Stimulated activated naive CD8-positive, alpha-beta T cell treated with anti-CD3 and anti-CD28 coated beads, Interleukin-15, Interleukin-2, amounts not matched to agents 100 ng/mL and 50 ng/mL, for 24 hours (primary cell): Measurements from ENCODE around the gene EBLN2.

Source experiments
- H3K27ac Mint-ChIP-seq: one replicate; pipeline ENCODE4 v1.8.0; 2021; ENCODE audit warnings: mild to moderate bottlenecking, mixed read lengths
- H3K27me3 Mint-ChIP-seq: one replicate; pipeline ENCODE4 v1.8.0; 2021; ENCODE audit warnings: mixed read lengths
- H3K36me3 Mint-ChIP-seq: one replicate; pipeline ENCODE4 v1.8.0; 2021; ENCODE audit warnings: low read depth, mixed read lengths
- H3K4me1 Mint-ChIP-seq: one replicate; pipeline ENCODE4 v1.8.0; 2021; ENCODE audit warnings: low read depth, mixed read lengths
- H3K4me3 Mint-ChIP-seq: one replicate; pipeline ENCODE4 v1.8.0; 2021; ENCODE audit warnings: mild to moderate bottlenecking, mixed read lengths
- H3K9me3 Mint-ChIP-seq: one replicate; pipeline ENCODE4 v1.8.0; 2021; ENCODE audit warnings: mixed read lengths

The EBLN2 gene

GRCh38 chr3:73073091-73073707 is 11.7 kb downstream of the EBLN2 start:
- no peaks in the 10 kb centered on the region for H3K27me3 Mint-ChIP-seq
- H3K36me3 Mint-ChIP-seq = no peaks in the 10 kb centered on the region
- no peak overlapping the region for H3K4me3 Mint-ChIP-seq
- H3K4me1 Mint-ChIP-seq = peaks cover 30% of the 10 kb centered on the region
- no peak overlapping the region for H3K27ac Mint-ChIP-seq
- H3K9me3 Mint-ChIP-seq = no peaks in the 10 kb centered on the region

DNA sequence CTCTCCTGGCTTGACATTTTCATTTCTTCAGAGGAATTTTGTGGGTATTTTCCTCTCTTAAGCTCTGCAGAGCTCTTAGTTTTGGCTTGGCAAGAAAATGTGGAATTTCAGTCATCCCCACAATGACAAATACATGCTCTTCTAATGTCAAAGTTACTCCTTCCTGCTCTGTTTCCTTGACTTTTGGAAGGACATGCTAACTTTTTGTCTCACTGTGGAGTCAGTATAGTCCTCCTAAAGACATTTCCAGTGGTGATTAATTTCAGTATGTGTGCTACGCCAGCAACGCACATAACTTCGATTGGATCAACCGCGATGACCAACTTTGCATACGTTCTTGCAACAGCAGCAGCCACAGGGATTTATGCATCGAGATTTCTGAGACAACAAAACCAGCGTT is 13.3 kb downstream of the EBLN2 start:
- Mint-ChIP-seq H3K4me3 (no peak overlapping the region), H3K36me3 (no peaks in the 10 kb centered on the region), H3K9me3 (no peaks in the 10 kb centered on the region), H3K27ac (no peak overlapping the region), H3K27me3 (no peaks in the 10 kb centered on the region), H3K4me1 (peaks cover 30% of the 10 kb centered on the region)

DNA sequence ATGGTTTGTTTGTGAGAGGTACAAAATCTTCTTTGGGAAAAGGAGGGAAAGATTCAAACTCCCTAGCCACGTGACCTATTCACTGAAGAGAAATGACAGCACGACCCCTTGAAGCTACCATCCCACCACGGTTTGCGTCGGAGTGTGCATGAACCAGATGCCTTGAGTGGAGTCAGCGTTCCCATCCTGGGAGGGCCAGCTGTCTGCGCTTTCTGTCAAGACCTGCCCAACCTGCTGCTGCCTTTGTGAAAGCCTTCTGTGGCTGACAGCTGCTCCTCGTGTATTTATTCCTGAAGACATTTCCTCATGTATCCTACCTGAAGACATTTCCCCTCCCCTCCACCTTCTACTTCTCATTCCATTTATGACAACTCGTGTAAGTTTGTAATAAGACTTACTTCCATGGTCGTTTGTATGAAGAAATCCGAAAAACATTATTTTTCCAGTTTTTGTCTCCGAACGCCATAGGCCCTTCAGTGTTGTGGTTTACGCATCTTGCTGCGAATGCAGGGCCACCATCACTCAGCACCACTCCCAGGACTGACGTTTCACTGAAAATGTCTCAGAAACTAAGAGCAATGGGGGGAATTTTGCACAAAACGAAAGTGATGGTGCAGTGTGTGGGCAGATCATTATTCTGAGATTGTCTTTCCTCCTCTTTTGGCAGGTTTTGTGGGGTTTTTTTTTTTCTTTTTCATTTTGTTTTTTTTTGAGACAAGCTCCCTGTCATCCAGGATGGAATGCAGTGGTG is 18.9 kb downstream of the EBLN2 start:
- H3K4me1 Mint-ChIP-seq = peaks cover 3% of the 10 kb centered on the region
- H3K36me3 Mint-ChIP-seq = no peaks in the 10 kb centered on the region
- H3K4me3 Mint-ChIP-seq = no peak overlapping the region
- no peaks in the 10 kb centered on the region for H3K9me3 Mint-ChIP-seq
- H3K27ac Mint-ChIP-seq = no peak overlapping the region
- no peaks in the 10 kb centered on the region for H3K27me3 Mint-ChIP-seq

DNA sequence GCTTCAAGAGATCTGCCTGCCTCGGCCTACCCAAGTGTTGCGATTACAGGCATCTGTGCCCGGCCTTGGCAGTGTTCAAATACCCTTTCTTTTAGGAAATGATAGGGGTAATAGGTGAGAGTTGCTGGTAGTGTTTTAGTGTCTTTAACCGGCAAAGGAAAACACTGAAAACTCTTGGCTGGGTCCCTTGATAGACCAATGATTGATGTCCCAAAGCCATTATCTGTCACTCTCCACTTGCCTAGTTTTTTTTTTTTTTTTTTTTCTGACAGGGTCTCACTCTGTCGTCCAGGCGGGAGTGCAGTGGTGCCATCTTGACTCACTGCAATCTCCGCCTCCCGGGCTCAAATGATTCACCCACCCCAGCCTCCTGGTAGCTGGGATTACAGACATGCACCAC is 19.7 kb downstream of the EBLN2 start:
- H3K27me3 Mint-ChIP-seq = no peaks in the 10 kb centered on the region
- H3K27ac Mint-ChIP-seq = no peak overlapping the region
- no peaks in the 10 kb centered on the region for H3K36me3 Mint-ChIP-seq
- no peaks in the 10 kb centered on the region for H3K9me3 Mint-ChIP-seq
- H3K4me1 Mint-ChIP-seq = peaks cover 6% of the 10 kb centered on the region
- H3K4me3 Mint-ChIP-seq = no peak overlapping the region

DNA sequence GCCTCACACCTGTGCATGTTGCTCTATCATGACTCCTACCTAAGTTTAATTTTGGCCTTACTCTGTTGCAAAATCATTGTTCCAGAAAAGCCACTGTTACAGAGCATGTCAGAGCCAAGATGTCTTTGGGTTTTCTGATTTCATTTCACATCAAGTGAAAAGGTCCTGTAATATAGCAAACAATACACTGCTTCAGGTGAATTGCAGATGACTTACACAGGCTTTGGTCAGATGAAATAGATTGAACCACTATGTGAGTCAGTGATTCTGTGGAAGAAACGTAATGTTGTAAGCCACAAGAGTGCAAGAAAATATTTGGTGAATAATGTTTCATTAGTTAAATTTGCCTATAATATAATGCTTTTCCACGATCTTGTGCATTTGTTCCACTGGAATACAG is 22.7 kb downstream of the EBLN2 start:
- Mint-ChIP-seq H3K36me3 (no peaks in the 10 kb centered on the region), H3K9me3 (no peaks in the 10 kb centered on the region), H3K27me3 (no peaks in the 10 kb centered on the region), H3K27ac (no peak overlapping the region), H3K4me1 (peaks cover 9% of the 10 kb centered on the region), H3K4me3 (no peak overlapping the region)

GRCh38 chr3:73086071-73086494 is 24.6 kb downstream of the EBLN2 start:
- Mint-ChIP-seq H3K27me3 (no peaks in the 10 kb centered on the region), H3K4me1 (peaks cover 6% of the 10 kb centered on the region), H3K27ac (no peak overlapping the region), H3K9me3 (no peaks in the 10 kb centered on the region), H3K4me3 (peak overlapping the region; percentile 21), H3K36me3 (no peaks in the 10 kb centered on the region)

- no peaks in the 10 kb centered on the region for H3K36me3 Mint-ChIP-seq
- peak overlapping the region; percentile 57 for H3K27ac Mint-ChIP-seq
- H3K27me3 Mint-ChIP-seq = peaks cover 3% of the 10 kb centered on the region
- H3K4me1 Mint-ChIP-seq = peaks cover 8% of the 10 kb centered on the region
- no peak overlapping the region for H3K4me3 Mint-ChIP-seq
- H3K9me3 Mint-ChIP-seq = no peaks in the 10 kb centered on the region
Measured at GRCh38 chr3:73094129-73094528, 32.7 kb downstream of the EBLN2 start.

GRCh38 chr3:73094951-73095350 is 33.5 kb downstream of the EBLN2 start:
- H3K9me3 Mint-ChIP-seq = no peaks in the 10 kb centered on the region
- H3K27ac Mint-ChIP-seq = no peak overlapping the region
- peaks cover 8% of the 10 kb centered on the region for H3K4me1 Mint-ChIP-seq
- H3K27me3 Mint-ChIP-seq = peaks cover 3% of the 10 kb centered on the region
- H3K36me3 Mint-ChIP-seq = no peaks in the 10 kb centered on the region
- H3K4me3 Mint-ChIP-seq = no peak overlapping the region

DNA sequence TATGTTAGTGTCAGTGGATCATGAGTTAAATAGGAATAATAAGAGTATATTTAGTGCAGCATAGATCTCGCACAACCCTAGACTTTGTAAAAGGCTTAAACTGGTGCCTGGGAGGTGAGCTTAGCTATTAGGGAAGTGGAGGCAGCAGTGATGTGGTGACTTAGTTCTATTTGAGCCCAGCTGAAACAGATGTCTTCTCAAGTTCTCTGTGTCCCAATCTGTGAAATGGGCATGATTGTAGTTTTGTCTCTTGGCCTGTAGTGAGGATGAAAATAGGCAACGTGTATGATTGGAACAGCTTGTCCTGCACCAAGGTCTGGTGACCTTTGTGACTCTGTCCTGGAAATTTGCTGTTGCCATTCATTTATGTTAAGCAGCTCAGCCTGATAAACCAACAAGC is 34.7 kb downstream of the EBLN2 start:
- Mint-ChIP-seq H3K36me3 (no peaks in the 10 kb centered on the region), H3K27me3 (peaks cover 3% of the 10 kb centered on the region), H3K4me1 (peaks cover 8% of the 10 kb centered on the region), H3K9me3 (no peaks in the 10 kb centered on the region), H3K4me3 (no peak overlapping the region), H3K27ac (no peak overlapping the region)

GRCh38 chr3:73098026-73098425 is 36.6 kb downstream of the EBLN2 start:
- no peak overlapping the region for H3K27ac Mint-ChIP-seq
- no peak overlapping the region for H3K4me3 Mint-ChIP-seq
- no peaks in the 10 kb centered on the region for H3K36me3 Mint-ChIP-seq
- no peaks in the 10 kb centered on the region for H3K9me3 Mint-ChIP-seq
- H3K4me1 Mint-ChIP-seq = peaks cover 8% of the 10 kb centered on the region
- H3K27me3 Mint-ChIP-seq = peaks cover 3% of the 10 kb centered on the region

DNA sequence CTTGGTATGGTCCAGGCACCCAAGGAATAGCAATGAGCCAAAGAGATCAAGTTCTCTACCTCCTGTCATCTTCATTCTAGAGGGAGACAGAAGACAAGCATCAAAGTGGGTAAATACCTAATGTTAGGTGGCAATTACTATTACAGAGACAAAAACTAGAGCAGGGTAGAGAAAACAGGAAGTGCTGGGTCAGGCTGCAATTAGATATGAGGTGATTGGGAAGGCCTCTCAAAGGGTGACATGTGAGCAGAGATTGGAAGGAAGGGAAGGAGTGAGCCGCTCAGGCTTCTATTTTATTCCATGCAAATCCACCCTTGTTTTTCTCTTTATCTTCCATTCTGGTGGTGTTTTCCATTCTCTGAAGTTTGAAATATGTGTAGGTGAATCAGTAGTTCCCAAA is 37.4 kb downstream of the EBLN2 start:
- H3K9me3 Mint-ChIP-seq = no peaks in the 10 kb centered on the region
- peaks cover 3% of the 10 kb centered on the region for H3K27me3 Mint-ChIP-seq
- H3K27ac Mint-ChIP-seq = no peak overlapping the region
- no peaks in the 10 kb centered on the region for H3K36me3 Mint-ChIP-seq
- peaks cover 8% of the 10 kb centered on the region for H3K4me1 Mint-ChIP-seq
- no peak overlapping the region for H3K4me3 Mint-ChIP-seq

DNA sequence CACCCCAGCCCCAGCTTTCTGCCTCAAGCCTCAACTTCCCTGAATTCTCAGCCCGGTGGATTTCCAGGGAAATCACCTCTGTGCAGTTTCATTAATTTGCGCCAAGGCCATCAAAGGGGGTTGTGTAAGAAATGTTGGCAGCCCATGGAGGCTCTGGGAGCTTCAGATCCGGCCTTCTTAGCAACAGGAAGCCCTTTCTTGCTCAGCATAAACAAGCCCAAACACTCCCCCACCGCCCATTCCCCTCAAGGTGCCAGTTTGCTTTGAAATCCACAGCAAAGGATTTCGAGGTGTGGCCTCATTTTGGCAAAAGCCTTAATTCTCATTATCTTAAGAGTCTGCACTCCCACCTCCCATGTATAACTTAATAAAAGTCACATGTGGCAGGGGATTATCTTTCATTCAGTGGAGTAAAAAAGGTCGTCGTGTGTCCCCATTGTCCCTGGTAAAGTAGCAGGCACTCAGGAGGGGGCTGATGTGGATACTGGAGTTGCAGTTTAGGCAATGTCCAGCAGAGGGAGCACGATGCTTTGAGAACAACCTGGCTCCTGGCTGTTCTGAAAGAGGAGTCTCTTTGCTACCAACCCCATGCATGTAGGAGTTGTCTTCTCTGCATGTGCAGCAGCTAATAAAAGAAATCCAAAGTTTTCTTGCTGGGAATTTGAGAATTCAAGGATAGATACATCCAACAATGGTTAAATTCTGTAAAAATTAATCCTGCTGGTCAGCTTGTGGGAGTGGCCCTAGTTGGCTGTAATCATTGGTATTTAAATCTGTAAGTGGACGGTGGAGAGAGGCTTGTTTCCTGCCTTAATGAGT is 39.5 kb downstream of the EBLN2 start:
- no peaks in the 10 kb centered on the region for H3K27me3 Mint-ChIP-seq
- H3K9me3 Mint-ChIP-seq = no peaks in the 10 kb centered on the region
- no peaks in the 10 kb centered on the region for H3K4me1 Mint-ChIP-seq
- no peak overlapping the region for H3K4me3 Mint-ChIP-seq
- H3K27ac Mint-ChIP-seq = no peak overlapping the region
- no peaks in the 10 kb centered on the region for H3K36me3 Mint-ChIP-seq

- H3K36me3 Mint-ChIP-seq = no peaks in the 10 kb centered on the region
- H3K4me3 Mint-ChIP-seq = no peak overlapping the region
- H3K4me1 Mint-ChIP-seq = no peaks in the 10 kb centered on the region
- H3K9me3 Mint-ChIP-seq = no peaks in the 10 kb centered on the region
- no peaks in the 10 kb centered on the region for H3K27me3 Mint-ChIP-seq
- no peak overlapping the region for H3K27ac Mint-ChIP-seq
Measured at GRCh38 chr3:73101881-73102280, 40.4 kb downstream of the EBLN2 start.

DNA sequence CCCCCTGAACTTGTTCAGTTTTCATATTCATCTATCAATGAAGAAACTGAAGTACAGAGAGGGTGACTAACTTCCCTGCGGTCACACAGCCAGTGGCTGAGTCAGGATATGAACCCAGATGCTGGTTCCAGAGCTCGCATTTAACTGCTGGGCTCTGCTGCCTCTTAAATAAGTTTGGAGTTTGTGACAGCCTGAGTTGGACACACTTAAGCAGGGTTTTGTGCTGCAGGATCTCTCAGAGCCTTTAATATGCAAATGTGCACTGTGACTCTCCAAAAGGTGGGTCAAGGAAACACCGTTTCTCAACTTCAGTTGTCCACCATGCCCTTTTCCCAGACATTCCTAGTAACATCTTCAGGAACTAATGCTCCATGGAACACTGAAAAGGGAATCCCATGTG is 45.8 kb downstream of the EBLN2 start:
- H3K4me1 Mint-ChIP-seq = no peaks in the 10 kb centered on the region
- no peaks in the 10 kb centered on the region for H3K9me3 Mint-ChIP-seq
- H3K27ac Mint-ChIP-seq = no peak overlapping the region
- H3K36me3 Mint-ChIP-seq = no peaks in the 10 kb centered on the region
- H3K27me3 Mint-ChIP-seq = peaks cover 7% of the 10 kb centered on the region
- H3K4me3 Mint-ChIP-seq = no peak overlapping the region

GRCh38 chr3:73107676-73108187 is 46.3 kb downstream of the EBLN2 start:
- peaks cover 9% of the 10 kb centered on the region for H3K27me3 Mint-ChIP-seq
- no peak overlapping the region for H3K4me3 Mint-ChIP-seq
- H3K9me3 Mint-ChIP-seq = no peaks in the 10 kb centered on the region
- no peaks in the 10 kb centered on the region for H3K36me3 Mint-ChIP-seq
- no peak overlapping the region for H3K27ac Mint-ChIP-seq
- no peaks in the 10 kb centered on the region for H3K4me1 Mint-ChIP-seq
